ENCODE measurements around the gene EPB41L2. TPM values are rescaled to one million over a fixed set of nuclear protein-coding genes. Genes with fewer than 3 reads are reported as not detected.

The EPB41L2 gene
- total RNA-seq, 1 donor from 2014 or later = 3.2 TPM

GRCh38 chr6:130903602-130904001, 159.4 kb downstream of the EPB41L2 start:
- DNase-seq (ENCODE audit: low read depth) = no peak
- TF ChIP-seq CTCF (IDR thresholded peaks at IDR 0.05; ENCODE audit: insufficient read depth, low read length, severe bottlenecking) = no peak
- H3K36me3 ChIP-seq (ENCODE audit: control insufficient read depth, insufficient read depth, low read length) = no peaks in the 10 kb centered on the region
- no peak for FAIRE-seq
- no peak overlapping the region for H3K4me3 ChIP-seq (ENCODE audit: low read depth, low read length)
- no peaks in the 10 kb centered on the region for H3K27me3 ChIP-seq (ENCODE audit: control insufficient read depth, insufficient read depth, low read length)

- FAIRE-seq = no peak
- TF ChIP-seq CTCF (IDR thresholded peaks at IDR 0.05; ENCODE audit: insufficient read depth, low read length, severe bottlenecking) = no peak
Measured at GRCh38 chr6:130903007-130903406, 160.0 kb downstream of the EPB41L2 start.

DNA sequence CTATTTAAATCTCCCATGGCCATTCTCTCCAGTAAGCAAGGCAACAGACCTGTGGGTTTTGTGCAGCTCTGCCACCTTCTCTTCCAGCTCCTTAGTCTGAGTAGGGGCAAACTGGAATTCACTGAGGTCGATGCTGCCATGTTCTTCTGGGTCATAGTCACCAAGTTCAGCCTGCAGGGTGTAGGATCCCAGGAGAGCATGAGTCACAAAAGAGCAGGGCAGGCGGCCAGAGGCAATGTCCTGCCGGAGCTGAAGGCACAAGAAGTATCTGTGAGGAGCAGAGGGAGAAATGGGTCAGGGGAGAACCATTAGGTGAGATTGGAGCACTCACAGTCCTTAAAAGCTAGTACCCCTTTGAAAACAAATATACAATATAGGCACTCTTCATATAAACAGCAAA, 162.1 kb downstream of the EPB41L2 start:
- DNase-seq (ENCODE audit: low read depth) (peak; percentile 42), FAIRE-seq (peak; percentile 91)
- no peaks in the 10 kb centered on the region for H3K36me3 ChIP-seq (ENCODE audit: control insufficient read depth, insufficient read depth, low read length)
- no peak for TF ChIP-seq CTCF (IDR thresholded peaks at IDR 0.05; ENCODE audit: insufficient read depth, low read length, severe bottlenecking)
- no peaks in the 10 kb centered on the region for H3K27me3 ChIP-seq (ENCODE audit: control insufficient read depth, insufficient read depth, low read length)
- no peak overlapping the region for H3K4me3 ChIP-seq (ENCODE audit: low read depth, low read length)

More at GRCh38 chr6:130903007-130903406, 160.0 kb downstream of the EPB41L2 start:
- H3K36me3 ChIP-seq (ENCODE audit: control insufficient read depth, insufficient read depth, low read length) = no peaks in the 10 kb centered on the region
- H3K27me3 ChIP-seq (ENCODE audit: control insufficient read depth, insufficient read depth, low read length) = no peaks in the 10 kb centered on the region
- H3K4me3 ChIP-seq (ENCODE audit: low read depth, low read length) = no peak overlapping the region
- no peak for DNase-seq (ENCODE audit: low read depth)

DNA sequence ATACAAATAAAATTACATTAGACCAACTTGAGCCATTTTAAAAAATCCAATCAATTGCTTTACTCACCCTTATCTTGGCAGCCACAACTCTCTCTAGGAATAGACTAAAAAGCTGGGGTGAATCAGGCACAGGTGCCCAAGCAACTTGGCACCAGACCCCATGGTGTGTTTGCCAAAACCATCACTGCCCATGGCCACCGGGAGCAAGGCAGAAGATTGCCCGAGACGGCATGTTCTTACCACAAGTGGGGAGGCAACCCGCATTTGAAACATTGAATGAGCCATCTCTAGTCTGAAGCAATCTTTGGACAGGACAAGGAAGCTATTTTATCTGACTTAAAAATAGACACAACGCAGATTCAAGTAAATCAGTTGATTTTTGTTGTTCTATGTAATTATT, 166.8 kb downstream of the EPB41L2 start:
- no peak for DNase-seq (ENCODE audit: low read depth)
- TF ChIP-seq CTCF (IDR thresholded peaks at IDR 0.05; ENCODE audit: insufficient read depth, low read length, severe bottlenecking) = no peak
- Histone ChIP-seq H3K36me3 (ENCODE audit: control insufficient read depth, insufficient read depth, low read length) (no peaks in the 10 kb centered on the region), H3K27me3 (ENCODE audit: control insufficient read depth, insufficient read depth, low read length) (no peaks in the 10 kb centered on the region), H3K4me3 (ENCODE audit: low read depth, low read length) (no peak overlapping the region)
- no peak for FAIRE-seq

DNA sequence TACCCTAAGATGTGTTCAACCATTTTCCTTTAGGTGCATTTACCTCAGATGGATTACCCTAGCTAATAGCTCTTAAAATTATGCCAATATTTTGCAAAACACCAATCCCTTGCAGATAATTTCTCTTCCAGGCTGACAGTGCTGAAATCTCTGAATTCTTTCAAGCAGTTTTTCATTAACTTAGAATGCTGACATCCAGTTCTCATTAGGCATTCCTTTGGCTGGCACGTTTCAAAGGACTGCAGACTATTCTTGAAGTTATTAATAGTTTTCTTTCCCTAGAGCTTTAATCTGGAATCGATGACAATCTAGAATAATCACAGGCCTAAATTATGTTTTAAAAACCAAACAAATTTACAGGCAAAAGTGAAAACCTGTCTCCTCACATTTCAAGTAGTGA, 167.5 kb downstream of the EPB41L2 start:
- no peaks in the 10 kb centered on the region for H3K36me3 ChIP-seq (ENCODE audit: control insufficient read depth, insufficient read depth, low read length)
- no peak for TF ChIP-seq CTCF (IDR thresholded peaks at IDR 0.05; ENCODE audit: insufficient read depth, low read length, severe bottlenecking)
- DNase-seq (ENCODE audit: low read depth) (no peak), FAIRE-seq (no peak)
- no peaks in the 10 kb centered on the region for H3K27me3 ChIP-seq (ENCODE audit: control insufficient read depth, insufficient read depth, low read length)
- no peak overlapping the region for H3K4me3 ChIP-seq (ENCODE audit: low read depth, low read length)

- FAIRE-seq = no peak
- no peak for DNase-seq (ENCODE audit: low read depth)
- no peak overlapping the region for H3K4me3 ChIP-seq (ENCODE audit: low read depth, low read length)
- H3K27me3 ChIP-seq (ENCODE audit: control insufficient read depth, insufficient read depth, low read length) = no peaks in the 10 kb centered on the region
- H3K36me3 ChIP-seq (ENCODE audit: control insufficient read depth, insufficient read depth, low read length) = no peaks in the 10 kb centered on the region
- no peak for TF ChIP-seq CTCF (IDR thresholded peaks at IDR 0.05; ENCODE audit: insufficient read depth, low read length, severe bottlenecking)
Measured at GRCh38 chr6:130893766-130894165, 169.3 kb downstream of the EPB41L2 start.

Data from bronchial epithelial cell (primary cell).